Spleen (tissue), 7 donors: ENCODE results near the gene NEO1.

Experiments
- POLR2A ChIP-seq, 3 donors: fragments of 450-650 bp; IDR thresholded peaks; one replicate each; pipeline ENCODE4 v1.5.1; 2017; ENCODE audit warnings: antibody characterized with exemption in 3 of 3, mild to moderate bottlenecking in 1 of 3
- TF ChIP-seq, protein P1 (sequence below), 11 experiments: fragments of 200-600 bp in 7 of 11; fragments of 450-650 bp in 4 of 11; sonication (generic) in 4 of 11; IDR thresholded peaks in 8 of 11; conservative IDR thresholded peaks in 3 of 11; 1 replicate in 7 of 11; 2 replicates in 4 of 11; pipeline versions ENCODE4 v1.4.0 to v1.8.0; 2016 to 2021; ENCODE audit warnings: antibody characterized with exemption in 11 of 11, inconsistent platforms in 4 of 11, mild to moderate bottlenecking in 1 of 11
- donor health status: DM: no; HTN: no; CAD: no; lungs with moderate emphysema.
- donor health status: DM: no; HTN: no; CAD: no.
- donor health status: DM: no; HTN: no; CAD: no.

DNA sequence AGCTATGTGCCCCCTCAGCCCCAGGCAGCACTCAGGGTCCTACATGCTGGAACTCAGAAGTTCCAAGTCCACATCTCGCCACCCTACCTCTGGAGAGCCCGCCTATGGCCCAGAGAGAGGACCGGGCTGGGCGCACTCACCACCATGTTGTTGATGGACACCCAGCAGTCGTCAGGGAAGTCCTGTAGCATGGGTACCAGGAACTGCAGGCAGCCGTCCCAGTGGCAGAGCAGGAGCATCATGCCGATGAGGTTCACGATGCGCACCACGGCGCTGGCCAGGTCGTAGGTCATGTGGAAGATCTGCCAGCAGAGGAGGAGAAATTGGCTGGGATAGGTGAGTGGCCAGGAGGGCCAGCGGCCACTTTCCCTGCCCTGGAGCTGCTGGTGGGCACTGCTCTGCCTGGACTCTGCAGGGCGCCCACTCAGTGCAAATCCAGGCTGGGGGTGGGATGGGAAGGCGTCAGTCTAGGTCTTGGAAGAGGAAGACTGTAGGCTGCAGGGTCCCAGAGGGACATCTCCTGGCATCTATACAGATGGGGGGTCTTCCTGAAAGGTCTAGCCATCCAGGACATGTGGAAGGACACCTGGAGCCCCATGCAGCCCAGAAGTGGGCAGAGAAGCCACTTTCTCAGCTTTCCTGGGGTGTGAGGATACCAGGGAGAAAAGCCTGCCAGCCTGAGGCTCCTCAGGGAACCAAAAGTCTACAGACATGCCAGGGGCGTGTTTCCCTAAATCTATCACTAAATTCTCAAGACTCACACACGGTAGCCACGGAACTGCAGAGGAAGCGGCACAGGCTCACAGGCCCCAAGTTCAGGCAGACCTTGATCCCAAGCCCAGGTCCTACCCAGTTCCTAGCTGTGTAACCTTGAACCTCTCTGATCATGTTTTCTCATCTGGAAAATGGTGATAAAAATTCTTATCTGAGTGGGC is 280.0 kb downstream of the NEO1 start:
- TF ChIP-seq, protein P1, sequence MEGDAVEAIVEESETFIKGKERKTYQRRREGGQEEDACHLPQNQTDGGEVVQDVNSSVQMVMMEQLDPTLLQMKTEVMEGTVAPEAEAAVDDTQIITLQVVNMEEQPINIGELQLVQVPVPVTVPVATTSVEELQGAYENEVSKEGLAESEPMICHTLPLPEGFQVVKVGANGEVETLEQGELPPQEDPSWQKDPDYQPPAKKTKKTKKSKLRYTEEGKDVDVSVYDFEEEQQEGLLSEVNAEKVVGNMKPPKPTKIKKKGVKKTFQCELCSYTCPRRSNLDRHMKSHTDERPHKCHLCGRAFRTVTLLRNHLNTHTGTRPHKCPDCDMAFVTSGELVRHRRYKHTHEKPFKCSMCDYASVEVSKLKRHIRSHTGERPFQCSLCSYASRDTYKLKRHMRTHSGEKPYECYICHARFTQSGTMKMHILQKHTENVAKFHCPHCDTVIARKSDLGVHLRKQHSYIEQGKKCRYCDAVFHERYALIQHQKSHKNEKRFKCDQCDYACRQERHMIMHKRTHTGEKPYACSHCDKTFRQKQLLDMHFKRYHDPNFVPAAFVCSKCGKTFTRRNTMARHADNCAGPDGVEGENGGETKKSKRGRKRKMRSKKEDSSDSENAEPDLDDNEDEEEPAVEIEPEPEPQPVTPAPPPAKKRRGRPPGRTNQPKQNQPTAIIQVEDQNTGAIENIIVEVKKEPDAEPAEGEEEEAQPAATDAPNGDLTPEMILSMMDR (IDR thresholded peaks at IDR 0.05 in 8 of 11, conservative IDR thresholded peaks at IDR 0.05 in 3 of 11), result no peak
- no peak for TF ChIP-seq POLR2A (IDR thresholded peaks at IDR 0.05)
